Measurements from ENCODE around the gene TELO2. TPM values are rescaled to one million over a fixed set of nuclear protein-coding genes. Genes with fewer than 3 reads are reported as not detected.

The TELO2 gene
- total and polyA plus RNA-seq, 2 donors (not counting 3 experiments of a cell fraction or from before 2014, with no cell fraction given): 30.7 to 61.6 TPM

GRCh38 chr16:1559446-1559975 is 66.4 kb downstream of the TELO2 start:
- no peak for FAIRE-seq
- Histone ChIP-seq H2AFZ (ENCODE audit: low read depth, low read length) (no peak overlapping the region), H3K4me2 (ENCODE audit: insufficient read depth, low read length) (no peak overlapping the region), H3K36me3 (ENCODE audit: control insufficient read depth in 2 of 2, extremely low read depth in 1 of 2, insufficient read depth in 2 of 2, low read length in 2 of 2) (peaks cover 0 to 25% of the 10 kb centered on the region in 2 experiments), H3K9ac (replicated peaks; ENCODE audit: extremely low read depth, insufficient read depth, low read length) (no peak overlapping the region), H3K27ac (ENCODE audit: insufficient read depth, low read depth, low read length) (no peak overlapping the region), H3K4me1 (ENCODE audit: control insufficient read depth, extremely low read depth, insufficient read depth, low read length) (no peaks in the 10 kb centered on the region), H3K9me3 (replicated peaks; ENCODE audit: control insufficient read depth, insufficient read depth, low read length) (no peaks in the 10 kb centered on the region), H3K9me1 (replicated peaks; ENCODE audit: control insufficient read depth, extremely low read depth, insufficient read depth, low read length) (no peaks in the 10 kb centered on the region), H4K20me1 (replicated peaks; ENCODE audit: control insufficient read depth, extremely low read depth, insufficient read depth, low read length) (no peaks in the 10 kb centered on the region), H3K79me2 (ENCODE audit: control insufficient read depth, insufficient read depth, low read length) (no peaks in the 10 kb centered on the region), H3K4me3 (replicated peaks in 1 of 3; ENCODE audit: insufficient read depth in 1 of 3, low read depth in 1 of 3, low read length in 3 of 3) (no peak overlapping the region), H3K27me3 (ENCODE audit: control insufficient read depth in 2 of 2, insufficient read depth in 2 of 2, low read length in 2 of 2) (no peaks in the 10 kb centered on the region)
- intact Hi-C loops (cut with micrococcal nuclease) (no loop called here), dilution Hi-C loops (cut with MboI; ENCODE audit: extremely low pct_ligation_motif_present, low sequenced_read_pairs) (no loop called here)
- no TSS peak for BruUV-seq (replicated peaks)
- CTCF ChIA-PET: no interaction called here
- TF ChIP-seq MYC (IDR thresholded peaks at IDR 0.05; ENCODE audit: low read depth, low read length) (no peak), GATA2 (IDR thresholded peaks at IDR 0.05; ENCODE audit: insufficient read depth, insufficient read length, low read depth, low read length) (no peak), EZH2 (IDR thresholded peaks at IDR 0.05; ENCODE audit: borderline replicate concordance, low read depth, low read length, severe bottlenecking) (no peak), POLR2A (IDR thresholded peaks at IDR 0.05; ENCODE audit: low read depth, low read length) (no peak), MAX (IDR thresholded peaks at IDR 0.05; ENCODE audit: insufficient read depth, insufficient read length) (no peak)
- DNase-seq (ENCODE audit: low read depth, low spot score): no peak
- POLR2A ChIA-PET: no interaction called here

Other genes starting within 250 kb of the TELO2 start
- gene TPSD1, start 237.3 kb upstream of the TELO2 start, total RNA-seq: not detected in 2 replicates
- gene TPSD1, start 237.3 kb upstream of the TELO2 start, polyA plus RNA-seq: not detected in 2 replicates
- 230 and 233 TPM in 2 replicates for gene UBE2I, start 183.7 kb upstream of the TELO2 start, total RNA-seq
- gene UBE2I, start 183.7 kb upstream of the TELO2 start, polyA plus RNA-seq: 121 and 122 TPM in 2 replicates
- 0.66 and 0.88 TPM in 2 replicates for gene BAIAP3, start 159.7 kb upstream of the TELO2 start, total RNA-seq
- gene BAIAP3, start 159.7 kb upstream of the TELO2 start, polyA plus RNA-seq: 0.27 and 0.36 TPM in 2 replicates
- gene TSR3, start 141.5 kb upstream of the TELO2 start, total RNA-seq: 65.4 and 69.9 TPM in 2 replicates
- 82.7 and 88.7 TPM in 2 replicates for gene TSR3, start 141.5 kb upstream of the TELO2 start, polyA plus RNA-seq
- gene GNPTG, start 141.4 kb upstream of the TELO2 start, total RNA-seq: 51.6 and 56.3 TPM in 2 replicates
- gene GNPTG, start 141.4 kb upstream of the TELO2 start, polyA plus RNA-seq: 109 and 137 TPM in 2 replicates
- gene UNKL, start 78.7 kb upstream of the TELO2 start, total RNA-seq: 32.8 and 33.0 TPM in 2 replicates
- gene UNKL, start 78.7 kb upstream of the TELO2 start, polyA plus RNA-seq: 17.1 and 23.2 TPM in 2 replicates
- 13.4 and 15.1 TPM in 2 replicates for gene UQCC4, start 72.6 kb upstream of the TELO2 start, total RNA-seq
- gene UQCC4, start 72.6 kb upstream of the TELO2 start, polyA plus RNA-seq: 29.3 and 33.3 TPM in 2 replicates
- not detected in 2 replicates for gene PERCC1, start 62.3 kb upstream of the TELO2 start, total RNA-seq
- gene PERCC1, start 62.3 kb upstream of the TELO2 start, polyA plus RNA-seq: not detected in 2 replicates
- gene CCDC154, start 48.8 kb upstream of the TELO2 start, total RNA-seq: 0.25 and 0.75 TPM in 2 replicates
- 0.13 and 0.65 TPM in 2 replicates for gene CCDC154, start 48.8 kb upstream of the TELO2 start, polyA plus RNA-seq
- gene CLCN7, start 18.3 kb upstream of the TELO2 start, total RNA-seq: 89.8 and 94.9 TPM in 2 replicates
- 59.8 and 76.1 TPM in 2 replicates for gene CLCN7, start 18.3 kb upstream of the TELO2 start, polyA plus RNA-seq
- gene PTX4, start 4.4 kb upstream of the TELO2 start, total RNA-seq: 0.31 TPM in 1 of 2 replicates, not detected in the other
- gene PTX4, start 4.4 kb upstream of the TELO2 start, polyA plus RNA-seq: not detected in 2 replicates
- 32.5 and 37.5 TPM in 2 replicates for gene TMEM204, start 40.3 kb downstream of the TELO2 start, total RNA-seq
- 50.7 and 68.8 TPM in 2 replicates for gene TMEM204, start 40.3 kb downstream of the TELO2 start, polyA plus RNA-seq
- gene IFT140, start 118.7 kb downstream of the TELO2 start, total RNA-seq: 16.6 and 18.9 TPM in 2 replicates
- 8.8 and 9.5 TPM in 2 replicates for gene IFT140, start 118.7 kb downstream of the TELO2 start, polyA plus RNA-seq
- 28.9 and 30.8 TPM in 2 replicates for gene CRAMP1, start 119.0 kb downstream of the TELO2 start, total RNA-seq
- 20.2 and 21.5 TPM in 2 replicates for gene CRAMP1, start 119.0 kb downstream of the TELO2 start, polyA plus RNA-seq
- gene JPT2, start 184.9 kb downstream of the TELO2 start, total RNA-seq: 86.5 and 93.3 TPM in 2 replicates
- gene JPT2, start 184.9 kb downstream of the TELO2 start, polyA plus RNA-seq: 30.4 and 35.8 TPM in 2 replicates
- 92.2 and 95.0 TPM in 2 replicates for gene MAPK8IP3, start 212.8 kb downstream of the TELO2 start, total RNA-seq
- 40.7 and 48.6 TPM in 2 replicates for gene MAPK8IP3, start 212.8 kb downstream of the TELO2 start, polyA plus RNA-seq

Data from endothelial cell of umbilical vein (primary cell).